OCI-LY7 (cell line): Measurements from ENCODE around the gene IMMP2L. TPM values are rescaled to one million over a fixed set of nuclear protein-coding genes. Genes with fewer than 3 reads are reported as not detected.

Experiments used
- BruUV-seq: library from RNA; stranded (reverse); fragments of 400-500 nt; replicated peaks from 2 replicates; lab custom pipeline; 2021; lab: Mats Ljungman, UMichigan
- CTCF ChIA-PET: fragments of 300-600 bp; sonication (Branson Sonifier 250); formaldehyde crosslinking; loops from one replicate; lab custom pipeline; 2022; ENCODE audit warnings: antibody characterized with exemption; ENCODE audit not compliant: unreplicated experiment; lab: Charles Lee
- POLR2A ChIA-PET: fragments of 300-600 bp; sonication (Branson Sonifier 250); formaldehyde crosslinking; loops from one replicate; lab custom pipeline; 2022; ENCODE audit warnings: antibody characterized with exemption; lab: Charles Lee
- DNase-seq: peaks from one replicate; pipeline ENCODE4 v3.0.0-alpha.2; 2015; ENCODE audit warnings: low spot score
- H2AFZ ChIP-seq: fragments of 200-600 bp; sonication (generic), shearing (Covaris generic); 2 replicates; pipeline ENCODE4 v1.6.1; 2014; ENCODE audit warnings: mild to moderate bottlenecking, antibody characterized with exemption, low read length, moderate library complexity
- H3K27ac ChIP-seq: fragments of 200-600 bp; sonication (generic); 2 replicates; pipeline ENCODE4 v1.5.1; 2014; ENCODE audit warnings: mixed run types, low read depth, mild to moderate bottlenecking, moderate library complexity, low read length, inconsistent platforms; ENCODE audit not compliant: poor library complexity, severe bottlenecking
- H3K36me3 ChIP-seq: fragments of 200-600 bp; sonication (generic); 2 replicates; pipeline ENCODE4 v1.6.1; 2014; ENCODE audit warnings: mild to moderate bottlenecking, antibody characterized with exemption, low read length, moderate library complexity, mixed read lengths; ENCODE audit not compliant: insufficient read depth
- H3K4me1 ChIP-seq: fragments of 200-600 bp; sonication (generic); 2 replicates; pipeline ENCODE4 v1.5.1; 2014; ENCODE audit warnings: mild to moderate bottlenecking, low read length; ENCODE audit not compliant: insufficient read depth, poor library complexity, severe bottlenecking
- H3K4me2 ChIP-seq: fragments of 200-600 bp; sonication (generic); 2 replicates; pipeline ENCODE4 v1.6.1; 2014; ENCODE audit warnings: mild to moderate bottlenecking, low read length
- H3K4me3 ChIP-seq: fragments of 200-600 bp; sonication (generic); 2 replicates; pipeline ENCODE4 v1.5.1; 2014; ENCODE audit warnings: mild to moderate bottlenecking, low read depth, low read length; ENCODE audit not compliant: poor library complexity, severe bottlenecking
- H3K79me2 ChIP-seq: fragments of 200-600 bp; sonication (generic); 2 replicates; pipeline ENCODE4 v1.6.1; 2016; ENCODE audit warnings: low read depth, mild to moderate bottlenecking, low read length, moderate library complexity, mixed read lengths; ENCODE audit not compliant: insufficient read depth
- H3K9me2 ChIP-seq: fragments of 200-600 bp; sonication (generic); 2 replicates; pipeline ENCODE4 v1.6.1; 2016; ENCODE audit warnings: mild to moderate bottlenecking, low read length, mixed read lengths; ENCODE audit not compliant: insufficient read depth
- H3K9me3 ChIP-seq: fragments of 200-600 bp; sonication (generic); 2 replicates; pipeline ENCODE4 v1.6.1; 2014; ENCODE audit warnings: mild to moderate bottlenecking, mixed run types, low read length, mixed read lengths
- H4K20me1 ChIP-seq: fragments of 200-600 bp; sonication (generic); 2 replicates; pipeline ENCODE4 v1.6.1; 2014; ENCODE audit warnings: mild to moderate bottlenecking, antibody characterized with exemption, low read length, moderate library complexity, mixed read lengths; ENCODE audit not compliant: insufficient read depth
- CTCF ChIP-seq: fragments of 200-600 bp; sonication (generic); conservative IDR thresholded peaks from 2 replicates; pipeline ENCODE4 v1.5.1; 2014; ENCODE audit warnings: mild to moderate bottlenecking, antibody characterized with exemption, low read length, moderate library complexity, mixed read lengths
- EZH2phosphoT487 ChIP-seq: fragments of 200-600 bp; sonication (generic); IDR thresholded peaks from 2 replicates; pipeline ENCODE4 v1.6.1; 2018; ENCODE audit warnings: low read depth, borderline replicate concordance, mild to moderate bottlenecking, mixed run types, antibody characterized with exemption, low read length, moderate library complexity, mixed read lengths
- intact Hi-C: fragments of 100-400 bp; cut with micrococcal nuclease; formaldehyde crosslinking; loops from one replicate; pipeline ENCODE4 v1.10.0; 2022; ENCODE audit not compliant: unreplicated experiment
- total RNA-seq, 2 experiments: library from RNA; depleted of rRNA in 1 of 2; stranded (reverse); fragments of >200 nt in 1 of 2; shearing (Covaris generic) in 1 of 2; gene quantifications; 2 replicates each; pipeline ENCODE4 v1.2.3, GENCODE V29; 2014 to 2022

The IMMP2L gene
- total RNA-seq, 2 experiments from 2014 or later, result 8.0 to 25.4 TPM

- Histone ChIP-seq H3K9me2 (no peaks in the 10 kb centered on the region), H4K20me1 (no peaks in the 10 kb centered on the region), H3K4me1 (no peaks in the 10 kb centered on the region), H3K27ac (no peak overlapping the region), H3K4me3 (no peak overlapping the region), H3K79me2 (no peaks in the 10 kb centered on the region), H3K4me2 (no peak overlapping the region), H3K36me3 (no peaks in the 10 kb centered on the region), H3K9me3 (no peaks in the 10 kb centered on the region), H2AFZ (no peak overlapping the region)
- intact Hi-C loops, result no loop called here
- no TSS peak for BruUV-seq
- no peak for DNase-seq
- TF ChIP-seq CTCF, result no peak
- TF ChIP-seq EZH2phosphoT487, result no peak
- POLR2A ChIA-PET, result no interaction called here
- CTCF ChIA-PET, result no interaction called here
Measured at GRCh38 chr7:110922906-110923305, 639.4 kb downstream of the IMMP2L start.

GRCh38 chr7:110921595-110922151, 640.6 kb downstream of the IMMP2L start:
- Histone ChIP-seq H3K27ac (no peak overlapping the region), H3K4me2 (no peak overlapping the region), H3K79me2 (no peaks in the 10 kb centered on the region), H3K9me3 (no peaks in the 10 kb centered on the region), H3K36me3 (no peaks in the 10 kb centered on the region), H2AFZ (no peak overlapping the region), H3K4me1 (no peaks in the 10 kb centered on the region), H3K4me3 (no peak overlapping the region), H4K20me1 (no peaks in the 10 kb centered on the region), H3K9me2 (no peaks in the 10 kb centered on the region)
- DNase-seq, result no peak
- TF ChIP-seq EZH2phosphoT487 (no peak), CTCF (no peak)
- intact Hi-C loops, result no loop called here
- ChIA-PET POLR2A (interaction anchor here (0.5 kb wide), 1 partner anchor 816 kb away, joined by 5 read pairs; no protein-coding TSS in a partner anchor), CTCF (no interaction called here)
- no TSS peak for BruUV-seq

GRCh38 chr7:110918949-110919548, 643.2 kb downstream of the IMMP2L start:
- Histone ChIP-seq H3K4me1 (no peaks in the 10 kb centered on the region), H3K9me2 (no peaks in the 10 kb centered on the region), H3K79me2 (no peaks in the 10 kb centered on the region), H3K9me3 (no peaks in the 10 kb centered on the region), H3K4me2 (no peak overlapping the region), H3K4me3 (no peak overlapping the region), H3K36me3 (no peaks in the 10 kb centered on the region), H4K20me1 (no peaks in the 10 kb centered on the region), H3K27ac (no peak overlapping the region), H2AFZ (no peak overlapping the region)
- no peak for DNase-seq
- intact Hi-C loops, result no loop called here
- CTCF ChIA-PET, result no interaction called here
- POLR2A ChIA-PET, result interaction anchor here (0.7 kb wide), 1 partner anchor 955 kb away, joined by 6 read pairs; no protein-coding TSS in a partner anchor
- TF ChIP-seq CTCF, result no peak
- BruUV-seq, result no TSS peak
